Measurements from ENCODE around the gene TMEM131L. TPM values are rescaled to one million over a fixed set of nuclear protein-coding genes. Genes with fewer than 3 reads are reported as not detected.

The TMEM131L gene
- total and polyA plus RNA-seq, 12 donors, result 2.5 to 11.7 (median 4.8) TPM

GRCh38 chr4:153432965-153433753 is 33.0 kb upstream of the TMEM131L start:
- intact Hi-C loops (cut with DNase I), result loop anchor here (5.0 to 10.0 kb wide), 2 partner anchors 88 to 144 kb away; partner anchors contain the start of gene MND1 (in 1 of the 2)
- TF ChIP-seq CTCF (IDR thresholded peaks at IDR 0.05) (peak; percentile 47 to 95 (median 84)), POLR2A (IDR thresholded peaks at IDR 0.05) (peak in 1 of 2 donors; percentile 8)
- no peaks in the 10 kb centered on the region for H3K27me3 ChIP-seq
- H3K9me3 ChIP-seq (replicated peaks in 1 of 3), result no peaks in the 10 kb centered on the region
- H3K36me3 ChIP-seq (replicated peaks in 1 of 2), result no peaks in the 10 kb centered on the region
- WGBS, 4 donors, result 39 to 46% (median 43%) methylated on average over 12 of the region's 12 CpGs
- peaks cover 0 to 3% of the 10 kb centered on the region in 2 donors for H3K4me1 ChIP-seq (replicated peaks in 1 of 2)
- DNase-seq, result peak; percentile 68 to 92 (median 87)
- H3K27ac ChIP-seq, result peak overlapping the region in 3 of 5 donors; percentile 51 to 66 (median 54)
- peak overlapping the region in 1 of 4 donors; percentile 12 for H3K4me3 ChIP-seq

GRCh38 chr4:153433754-153434105 is 32.4 kb upstream of the TMEM131L start:
- WGBS, 4 donors, result 49 to 69% (median 61%) methylated on average over 3 of the region's 3 CpGs
- no peaks in the 10 kb centered on the region for H3K27me3 ChIP-seq

GRCh38 chr4:153434190-153434589 is 32.0 kb upstream of the TMEM131L start:
- 35 to 88% (median 64%) methylated on average over 2 of the region's 2 CpGs for WGBS, 4 donors
- no peaks in the 10 kb centered on the region for H3K27me3 ChIP-seq
- intact Hi-C loops (cut with DNase I), result loop anchor here (2.0 to 10.0 kb wide), 3 partner anchors 89 to 143 kb away; partner anchors contain the start of gene MND1 (in 1 of the 2)
- H3K4me3 ChIP-seq, result no peak overlapping the region
- H3K4me1 ChIP-seq (replicated peaks in 1 of 2), result peaks cover 0 to 3% of the 10 kb centered on the region in 2 donors
- TF ChIP-seq POLR2A (IDR thresholded peaks at IDR 0.05) (no peak), CTCF (IDR thresholded peaks at IDR 0.05) (no peak)
- DNase-seq, result no peak
- no peaks in the 10 kb centered on the region for H3K36me3 ChIP-seq (replicated peaks in 1 of 2)
- no peaks in the 10 kb centered on the region for H3K9me3 ChIP-seq (replicated peaks in 1 of 3)
- H3K27ac ChIP-seq, result no peak overlapping the region

More at GRCh38 chr4:153433754-153434105, 32.4 kb upstream of the TMEM131L start:
- Histone ChIP-seq H3K4me1 (replicated peaks in 1 of 2) (peaks cover 0 to 3% of the 10 kb centered on the region in 2 donors), H3K4me3 (no peak overlapping the region), H3K36me3 (replicated peaks in 1 of 2) (no peaks in the 10 kb centered on the region), H3K9me3 (replicated peaks in 1 of 3) (no peaks in the 10 kb centered on the region), H3K27ac (peak overlapping the region in 2 of 5 donors; percentile 51 to 54)
- intact Hi-C loops (cut with DNase I), result loop anchor here (2.0 to 10.0 kb wide), 3 partner anchors 89 to 144 kb away; partner anchors contain the start of gene MND1 (in 1 of the 2)
- TF ChIP-seq POLR2A (IDR thresholded peaks at IDR 0.05), result no peak
- TF ChIP-seq CTCF (IDR thresholded peaks at IDR 0.05), result no peak
- no peak for DNase-seq

- Histone ChIP-seq H3K4me1 (replicated peaks in 1 of 2) (no peaks in the 10 kb centered on the region), H3K27me3 (no peaks in the 10 kb centered on the region), H3K4me3 (peak overlapping the region in 1 of 4 donors; percentile 41), H3K9me3 (replicated peaks in 1 of 3) (no peaks in the 10 kb centered on the region), H3K36me3 (replicated peaks in 1 of 2) (no peaks in the 10 kb centered on the region), H3K27ac (no peak overlapping the region)
- DNase-seq, result no peak
- WGBS, 4 donors, result 63 to 73% (median 70%) methylated on average over 13 of the region's 13 CpGs
- intact Hi-C loops (cut with DNase I), result loop anchor here in 1 of 2 donors (10.0 kb wide), 1 partner anchor 94 kb away; the partner anchor contains the start of gene MND1
- TF ChIP-seq CTCF (IDR thresholded peaks at IDR 0.05) (no peak), POLR2A (IDR thresholded peaks at IDR 0.05) (no peak)
These were observed 27.0 kb upstream of the TMEM131L start for GRCh38 chr4:153438916-153439756.

Data from adrenal gland (tissue), 12 donors.